NB4 (cell line): ENCODE data around the gene MICAL3.
"Not testable (repeated sequence)": the region's sequence is repeated elsewhere in the genome, so short reads cannot be mapped to it uniquely, and the experiment has no call there.

Experiments used
- DNase-seq: peaks from one replicate; pipeline ENCODE4 v3.0.0; 2010; ENCODE audit warnings: low read depth
- H3K4me3 ChIP-seq: one replicate; pipeline ENCODE4 v1.5.1; 2011; ENCODE audit warnings: mild to moderate bottlenecking, low read depth, low read length, moderate library complexity
- MYC ChIP-seq: IDR thresholded peaks from 2 replicates; pipeline ENCODE4 v1.6.1; 2011; ENCODE audit warnings: low read depth, low read length
- POLR2A ChIP-seq: IDR thresholded peaks from 2 replicates; pipeline ENCODE4 v1.6.1; 2011; ENCODE audit warnings: mild to moderate bottlenecking; ENCODE audit not compliant: insufficient read length; ENCODE audit errors: extremely low read depth
- TF ChIP-seq, protein P1 (sequence below): IDR thresholded peaks from 2 replicates; pipeline ENCODE4 v1.6.1; 2011; ENCODE audit warnings: low read depth, low read length
- TF ChIP-seq, protein P2 (sequence below): IDR thresholded peaks from one replicate; pipeline ENCODE4 v1.5.1; 2012; ENCODE audit warnings: low read depth, low read length

MICAL3 gene

DNA sequence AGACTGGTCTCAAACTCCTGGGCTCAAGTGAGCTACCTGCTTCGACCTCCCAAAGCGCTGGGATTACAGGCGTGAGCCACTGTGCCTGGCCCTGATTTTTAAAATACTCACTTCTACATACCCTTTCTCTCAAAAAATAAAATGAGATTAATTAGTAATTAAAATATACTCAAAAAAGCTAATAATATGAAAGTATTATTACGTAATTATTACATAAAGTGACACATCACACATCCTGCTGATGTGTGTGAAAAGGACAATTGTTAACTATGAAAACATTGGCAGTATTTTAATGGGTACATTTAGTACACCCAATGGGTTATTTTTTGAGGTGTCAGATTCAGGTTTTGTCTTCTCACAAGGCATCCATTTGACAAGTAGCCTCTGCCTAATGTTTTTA, 21.4 kb upstream of the MICAL3 start:
- TF ChIP-seq, protein P1, sequence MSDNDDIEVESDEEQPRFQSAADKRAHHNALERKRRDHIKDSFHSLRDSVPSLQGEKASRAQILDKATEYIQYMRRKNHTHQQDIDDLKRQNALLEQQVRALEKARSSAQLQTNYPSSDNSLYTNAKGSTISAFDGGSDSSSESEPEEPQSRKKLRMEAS = no peak
- no peak for TF ChIP-seq MYC
- TF ChIP-seq POLR2A = no peak
- TF ChIP-seq, protein P2, sequence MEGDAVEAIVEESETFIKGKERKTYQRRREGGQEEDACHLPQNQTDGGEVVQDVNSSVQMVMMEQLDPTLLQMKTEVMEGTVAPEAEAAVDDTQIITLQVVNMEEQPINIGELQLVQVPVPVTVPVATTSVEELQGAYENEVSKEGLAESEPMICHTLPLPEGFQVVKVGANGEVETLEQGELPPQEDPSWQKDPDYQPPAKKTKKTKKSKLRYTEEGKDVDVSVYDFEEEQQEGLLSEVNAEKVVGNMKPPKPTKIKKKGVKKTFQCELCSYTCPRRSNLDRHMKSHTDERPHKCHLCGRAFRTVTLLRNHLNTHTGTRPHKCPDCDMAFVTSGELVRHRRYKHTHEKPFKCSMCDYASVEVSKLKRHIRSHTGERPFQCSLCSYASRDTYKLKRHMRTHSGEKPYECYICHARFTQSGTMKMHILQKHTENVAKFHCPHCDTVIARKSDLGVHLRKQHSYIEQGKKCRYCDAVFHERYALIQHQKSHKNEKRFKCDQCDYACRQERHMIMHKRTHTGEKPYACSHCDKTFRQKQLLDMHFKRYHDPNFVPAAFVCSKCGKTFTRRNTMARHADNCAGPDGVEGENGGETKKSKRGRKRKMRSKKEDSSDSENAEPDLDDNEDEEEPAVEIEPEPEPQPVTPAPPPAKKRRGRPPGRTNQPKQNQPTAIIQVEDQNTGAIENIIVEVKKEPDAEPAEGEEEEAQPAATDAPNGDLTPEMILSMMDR = no peak
- H3K4me3 ChIP-seq = no peak overlapping the region
- no peak for DNase-seq

DNA sequence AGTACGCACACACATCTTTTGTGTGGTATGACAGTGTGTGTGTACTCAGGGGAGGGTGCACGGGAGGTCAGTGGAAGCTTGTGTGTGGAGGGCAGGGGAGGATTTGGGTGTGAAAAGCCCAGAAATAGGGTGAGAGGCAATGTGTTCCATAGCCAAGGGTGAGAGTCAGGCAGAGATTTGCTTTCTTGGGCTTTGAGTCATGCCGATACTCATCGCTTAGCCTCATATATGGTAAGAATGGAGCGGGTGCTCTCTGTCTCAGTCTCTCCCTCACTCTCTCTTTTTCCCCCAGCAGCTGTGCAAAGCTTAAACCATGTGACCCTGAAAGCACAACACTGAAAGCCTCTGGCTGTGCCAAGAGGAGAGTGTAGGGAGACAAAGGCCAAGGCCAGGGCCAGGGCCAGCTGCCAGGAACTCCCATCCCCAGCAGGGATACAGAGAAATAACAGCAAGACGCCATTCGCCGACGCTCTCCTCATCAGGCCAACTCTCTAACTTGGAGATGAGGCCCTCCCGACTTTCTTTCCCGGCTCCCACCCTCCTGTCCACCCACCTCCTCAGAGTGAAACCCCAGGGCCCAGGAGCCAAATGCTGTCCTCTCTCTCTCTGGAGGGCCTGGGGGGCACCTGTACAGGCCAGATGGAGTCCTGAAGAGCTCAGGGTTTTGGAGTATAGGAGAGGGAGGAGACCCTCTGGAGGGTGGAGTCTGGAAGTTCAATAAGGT, 20.3 kb upstream of the MICAL3 start:
- TF ChIP-seq MYC = no peak
- TF ChIP-seq, protein P1 = no peak
- no peak for TF ChIP-seq POLR2A
- TF ChIP-seq, protein P2 = no peak
- DNase-seq = no peak
- H3K4me3 ChIP-seq = no peak overlapping the region

DNA sequence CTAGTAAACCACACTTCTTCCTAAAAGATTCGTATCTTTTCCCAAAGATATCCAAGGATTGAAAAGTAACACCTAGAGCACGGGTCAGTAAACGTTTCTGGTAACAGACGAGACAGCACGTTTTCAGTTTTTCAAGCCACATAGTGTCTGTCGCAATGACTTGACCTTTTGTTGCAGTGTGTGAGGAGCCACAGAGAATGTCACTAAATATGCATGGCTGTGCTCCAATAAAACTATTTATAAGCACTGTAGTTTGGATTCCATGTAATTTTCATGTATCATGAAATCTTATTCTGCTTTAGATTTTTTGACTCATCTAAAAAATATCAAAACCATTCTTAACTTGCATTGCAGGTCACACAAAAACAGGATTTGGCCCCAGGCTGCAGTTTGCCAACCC, 18.3 kb upstream of the MICAL3 start:
- DNase-seq = peak; percentile 40
- H3K4me3 ChIP-seq = no peak overlapping the region
- TF ChIP-seq MYC (no peak), POLR2A (no peak)
- TF ChIP-seq, protein P2 = no peak
- TF ChIP-seq, protein P1 = no peak

DNA sequence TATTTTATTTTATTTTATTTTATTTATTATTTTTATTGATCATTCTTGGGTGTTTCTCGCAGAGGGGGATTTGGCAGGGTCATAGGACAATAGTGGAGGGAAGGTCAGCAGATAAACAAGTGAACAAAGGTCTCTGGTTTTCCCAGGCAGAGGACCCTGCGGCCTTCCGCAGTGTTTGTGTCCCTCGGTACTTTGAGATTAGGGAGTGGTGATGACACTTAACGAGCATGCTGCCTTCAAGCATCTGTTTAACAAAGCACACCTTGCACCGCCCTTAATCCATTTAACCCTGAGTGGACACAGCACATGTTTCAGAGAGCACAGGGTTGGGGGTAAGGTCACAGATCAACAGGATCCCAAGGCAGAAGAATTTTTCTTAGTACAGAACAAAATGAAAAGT, 16.5 kb upstream of the MICAL3 start:
- DNase-seq, H3K4me3 ChIP-seq: not testable (repeated sequence)

DNA sequence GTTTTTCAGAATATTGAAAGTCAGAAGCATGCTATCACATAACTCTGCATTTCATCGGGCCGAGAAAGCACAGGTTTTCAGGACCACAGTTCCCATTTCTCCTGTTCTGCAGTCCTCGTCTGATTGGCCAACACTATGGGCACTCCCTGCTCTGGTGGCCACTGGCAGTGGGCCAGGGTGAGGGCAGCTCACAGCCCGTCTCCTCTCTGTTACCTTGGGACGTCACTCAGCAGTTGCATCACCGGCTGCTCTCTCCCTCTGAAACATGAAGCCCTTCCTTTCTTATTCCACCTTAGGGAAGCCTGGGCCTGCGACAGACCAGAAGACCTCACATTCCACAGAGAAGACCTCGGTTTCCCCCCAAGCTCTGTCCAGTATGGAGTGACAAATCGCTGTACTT, 11.4 kb upstream of the MICAL3 start:
- peak; percentile 50 for DNase-seq
- no peak overlapping the region for H3K4me3 ChIP-seq
- no peak for TF ChIP-seq POLR2A
- TF ChIP-seq, protein P1 = no peak
- no peak for TF ChIP-seq MYC
- TF ChIP-seq, protein P2 = no peak

DNA sequence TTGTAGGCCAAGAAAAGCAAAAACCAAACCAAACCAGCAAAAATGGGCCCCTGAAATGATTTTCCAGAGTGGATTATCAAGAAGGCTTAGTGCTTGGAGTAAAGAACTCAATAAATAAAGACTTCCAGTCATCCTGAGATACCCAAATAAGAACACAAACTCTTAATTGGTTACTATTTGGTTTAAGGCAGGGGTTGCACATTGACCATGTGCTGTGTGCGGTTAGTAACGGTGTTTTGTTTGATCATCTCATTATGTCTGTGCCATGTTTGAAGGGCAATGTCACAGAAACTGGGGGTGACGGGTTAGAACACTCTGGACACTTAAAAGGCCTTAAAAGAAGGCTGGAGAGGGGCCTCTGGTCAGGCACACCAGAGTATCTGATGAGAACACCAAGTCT, 9.7 kb upstream of the MICAL3 start:
- TF ChIP-seq POLR2A (no peak), MYC (no peak)
- TF ChIP-seq, protein P1 = no peak
- TF ChIP-seq, protein P2 = no peak
- DNase-seq = no peak
- H3K4me3 ChIP-seq = no peak overlapping the region
